ENCODE results near the gene TPCN1.

The TPCN1 gene

DNA sequence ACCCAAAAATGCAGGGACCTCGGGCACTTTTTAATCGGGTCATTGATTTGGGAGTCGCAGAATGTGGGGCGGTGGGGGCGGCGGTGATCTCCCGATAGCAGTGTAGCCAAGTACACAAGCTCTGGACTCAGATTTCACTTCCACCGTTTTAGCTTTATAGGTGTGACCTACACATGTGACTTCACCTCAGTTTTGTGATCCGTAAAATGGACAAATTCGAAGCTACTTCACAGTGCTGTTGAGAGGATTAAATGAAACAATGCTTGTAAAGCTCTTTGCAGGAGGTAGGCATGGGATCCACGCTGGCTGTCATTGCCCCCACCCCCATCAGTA lies 35.3 kb upstream of the TPCN1 start:
- DNase-seq (ENCODE audit: low spot score), result no peak
- in situ Hi-C loops (cut with MboI; ENCODE audit: low pct_unique_long_range_greater_than_20kb, low sequenced_read_pairs, unreplicated experiment), result loop anchor here (25.0 kb wide), 1 partner anchor 226 kb away; the partner anchor contains the start of genes SDS and SDSL
- TF ChIP-seq, protein P1, sequence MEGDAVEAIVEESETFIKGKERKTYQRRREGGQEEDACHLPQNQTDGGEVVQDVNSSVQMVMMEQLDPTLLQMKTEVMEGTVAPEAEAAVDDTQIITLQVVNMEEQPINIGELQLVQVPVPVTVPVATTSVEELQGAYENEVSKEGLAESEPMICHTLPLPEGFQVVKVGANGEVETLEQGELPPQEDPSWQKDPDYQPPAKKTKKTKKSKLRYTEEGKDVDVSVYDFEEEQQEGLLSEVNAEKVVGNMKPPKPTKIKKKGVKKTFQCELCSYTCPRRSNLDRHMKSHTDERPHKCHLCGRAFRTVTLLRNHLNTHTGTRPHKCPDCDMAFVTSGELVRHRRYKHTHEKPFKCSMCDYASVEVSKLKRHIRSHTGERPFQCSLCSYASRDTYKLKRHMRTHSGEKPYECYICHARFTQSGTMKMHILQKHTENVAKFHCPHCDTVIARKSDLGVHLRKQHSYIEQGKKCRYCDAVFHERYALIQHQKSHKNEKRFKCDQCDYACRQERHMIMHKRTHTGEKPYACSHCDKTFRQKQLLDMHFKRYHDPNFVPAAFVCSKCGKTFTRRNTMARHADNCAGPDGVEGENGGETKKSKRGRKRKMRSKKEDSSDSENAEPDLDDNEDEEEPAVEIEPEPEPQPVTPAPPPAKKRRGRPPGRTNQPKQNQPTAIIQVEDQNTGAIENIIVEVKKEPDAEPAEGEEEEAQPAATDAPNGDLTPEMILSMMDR (IDR thresholded peaks at IDR 0.05; ENCODE audit: extremely low read depth, insufficient read depth, missing control alignments), result no peak

DNA sequence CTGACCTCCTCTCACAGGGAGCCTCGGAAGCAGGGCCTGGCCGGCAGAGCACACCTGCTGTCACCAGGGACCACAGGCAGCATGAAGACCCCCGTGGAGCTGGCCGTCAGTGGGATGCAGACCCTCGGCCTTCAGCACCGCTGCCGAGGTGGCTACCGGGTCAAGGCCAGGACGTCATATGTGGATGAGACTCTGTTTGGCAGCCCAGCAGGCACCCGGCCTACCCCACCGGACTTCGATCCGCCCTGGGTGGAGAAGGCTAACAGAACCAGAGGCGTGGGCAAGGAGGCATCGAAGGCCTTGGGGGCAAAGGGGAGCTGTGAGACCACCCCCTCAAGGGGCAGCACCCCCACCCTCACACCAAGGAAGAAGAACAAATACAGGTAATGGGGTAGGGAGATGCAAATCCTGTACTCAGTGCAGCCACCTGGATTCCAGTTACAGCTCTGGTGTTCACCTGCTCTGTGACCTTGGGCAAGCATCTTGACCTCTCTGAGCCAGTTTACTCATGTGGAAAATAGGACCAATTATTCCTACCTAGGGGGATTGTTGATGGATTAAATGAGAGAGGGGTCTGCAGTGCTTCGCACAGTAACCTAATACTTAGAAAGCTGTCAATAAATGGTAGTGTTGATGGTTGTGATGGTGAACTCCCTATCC lies 34.5 kb upstream of the TPCN1 start:
- in situ Hi-C loops (cut with MboI; ENCODE audit: low pct_unique_long_range_greater_than_20kb, low sequenced_read_pairs, unreplicated experiment), result loop anchor here (25.0 kb wide), 1 partner anchor 226 kb away; the partner anchor contains the start of genes SDS and SDSL
- TF ChIP-seq, protein P1 (IDR thresholded peaks at IDR 0.05; ENCODE audit: extremely low read depth, insufficient read depth, missing control alignments), result no peak
- no peak for DNase-seq (ENCODE audit: low spot score)

GRCh38 chr12:113189361-113189760 lies 31.9 kb upstream of the TPCN1 start:
- DNase-seq (ENCODE audit: low spot score), result no peak
- TF ChIP-seq, protein P1 (IDR thresholded peaks at IDR 0.05; ENCODE audit: extremely low read depth, insufficient read depth, missing control alignments), result no peak
- in situ Hi-C loops (cut with MboI; ENCODE audit: low pct_unique_long_range_greater_than_20kb, low sequenced_read_pairs, unreplicated experiment), result loop anchor here (25.0 kb wide), 1 partner anchor 223 kb away; the partner anchor contains the start of genes SDS and SDSL

GRCh38 chr12:113190761-113191160 lies 30.5 kb upstream of the TPCN1 start:
- in situ Hi-C loops (cut with MboI; ENCODE audit: low pct_unique_long_range_greater_than_20kb, low sequenced_read_pairs, unreplicated experiment), result loop anchor here (25.0 kb wide), 1 partner anchor 222 kb away; the partner anchor contains the start of genes SDS and SDSL
- no peak for DNase-seq (ENCODE audit: low spot score)
- TF ChIP-seq, protein P1 (IDR thresholded peaks at IDR 0.05; ENCODE audit: extremely low read depth, insufficient read depth, missing control alignments), result no peak

DNA sequence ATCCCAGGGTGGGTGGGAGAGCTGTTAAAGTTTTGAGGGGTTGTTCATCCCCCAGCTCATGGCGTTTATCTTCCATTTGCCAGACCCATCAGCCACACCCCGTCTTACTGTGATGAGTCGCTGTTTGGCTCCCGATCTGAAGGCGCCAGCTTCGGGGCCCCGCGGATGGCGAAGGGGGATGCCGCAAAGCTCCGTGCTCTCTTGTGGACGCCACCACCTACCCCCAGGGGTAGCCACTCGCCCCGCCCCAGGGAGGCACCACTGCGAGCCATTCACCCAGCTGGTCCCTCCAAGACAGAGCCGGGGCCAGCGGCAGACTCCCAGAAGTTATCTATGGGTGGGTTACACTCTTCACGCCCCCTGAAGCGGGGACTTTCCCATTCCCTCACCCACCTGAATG lies 30.0 kb upstream of the TPCN1 start:
- in situ Hi-C loops (cut with MboI; ENCODE audit: low pct_unique_long_range_greater_than_20kb, low sequenced_read_pairs, unreplicated experiment), result loop anchor here (25.0 kb wide), 1 partner anchor 221 kb away; the partner anchor contains the start of genes SDS and SDSL
- DNase-seq (ENCODE audit: low spot score), result no peak
- TF ChIP-seq, protein P1 (IDR thresholded peaks at IDR 0.05; ENCODE audit: extremely low read depth, insufficient read depth, missing control alignments), result no peak

- no peak for DNase-seq (ENCODE audit: low spot score)
- TF ChIP-seq, protein P1 (IDR thresholded peaks at IDR 0.05; ENCODE audit: extremely low read depth, insufficient read depth, missing control alignments), result no peak
- in situ Hi-C loops (cut with MboI; ENCODE audit: low pct_unique_long_range_greater_than_20kb, low sequenced_read_pairs, unreplicated experiment), result loop anchor here (25.0 kb wide), 1 partner anchor 217 kb away; the partner anchor contains the start of genes SDS and SDSL
These were observed 26.3 kb upstream of the TPCN1 start for GRCh38 chr12:113194971-113195391.
